Measurements from ENCODE around the gene DOCK6. TPM values are rescaled to one million over a fixed set of nuclear protein-coding genes. Genes with fewer than 3 reads are reported as not detected.

DOCK6 gene
- total and polyA plus RNA-seq, 10 of the 15 experiments (the other 5 are each of a cell fraction or from before 2014, with no cell fraction given) = 0.76 to 24.8 (median 4.7) TPM

DNA sequence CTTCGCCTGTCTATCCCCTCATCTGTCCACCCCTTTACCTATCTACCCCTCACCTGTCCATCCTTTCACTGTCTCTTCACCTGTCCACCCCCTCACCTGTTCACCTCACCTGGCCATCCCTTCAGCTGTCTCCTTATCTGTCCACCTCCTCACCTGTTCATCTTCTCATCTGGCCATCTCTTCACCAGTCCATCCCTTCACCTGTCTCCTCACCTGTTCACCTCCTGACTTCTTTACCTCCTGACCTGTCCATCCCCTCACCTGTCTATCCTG lies 51.7 kb downstream of the DOCK6 start (continued):
- TF ChIP-seq, protein P1, sequence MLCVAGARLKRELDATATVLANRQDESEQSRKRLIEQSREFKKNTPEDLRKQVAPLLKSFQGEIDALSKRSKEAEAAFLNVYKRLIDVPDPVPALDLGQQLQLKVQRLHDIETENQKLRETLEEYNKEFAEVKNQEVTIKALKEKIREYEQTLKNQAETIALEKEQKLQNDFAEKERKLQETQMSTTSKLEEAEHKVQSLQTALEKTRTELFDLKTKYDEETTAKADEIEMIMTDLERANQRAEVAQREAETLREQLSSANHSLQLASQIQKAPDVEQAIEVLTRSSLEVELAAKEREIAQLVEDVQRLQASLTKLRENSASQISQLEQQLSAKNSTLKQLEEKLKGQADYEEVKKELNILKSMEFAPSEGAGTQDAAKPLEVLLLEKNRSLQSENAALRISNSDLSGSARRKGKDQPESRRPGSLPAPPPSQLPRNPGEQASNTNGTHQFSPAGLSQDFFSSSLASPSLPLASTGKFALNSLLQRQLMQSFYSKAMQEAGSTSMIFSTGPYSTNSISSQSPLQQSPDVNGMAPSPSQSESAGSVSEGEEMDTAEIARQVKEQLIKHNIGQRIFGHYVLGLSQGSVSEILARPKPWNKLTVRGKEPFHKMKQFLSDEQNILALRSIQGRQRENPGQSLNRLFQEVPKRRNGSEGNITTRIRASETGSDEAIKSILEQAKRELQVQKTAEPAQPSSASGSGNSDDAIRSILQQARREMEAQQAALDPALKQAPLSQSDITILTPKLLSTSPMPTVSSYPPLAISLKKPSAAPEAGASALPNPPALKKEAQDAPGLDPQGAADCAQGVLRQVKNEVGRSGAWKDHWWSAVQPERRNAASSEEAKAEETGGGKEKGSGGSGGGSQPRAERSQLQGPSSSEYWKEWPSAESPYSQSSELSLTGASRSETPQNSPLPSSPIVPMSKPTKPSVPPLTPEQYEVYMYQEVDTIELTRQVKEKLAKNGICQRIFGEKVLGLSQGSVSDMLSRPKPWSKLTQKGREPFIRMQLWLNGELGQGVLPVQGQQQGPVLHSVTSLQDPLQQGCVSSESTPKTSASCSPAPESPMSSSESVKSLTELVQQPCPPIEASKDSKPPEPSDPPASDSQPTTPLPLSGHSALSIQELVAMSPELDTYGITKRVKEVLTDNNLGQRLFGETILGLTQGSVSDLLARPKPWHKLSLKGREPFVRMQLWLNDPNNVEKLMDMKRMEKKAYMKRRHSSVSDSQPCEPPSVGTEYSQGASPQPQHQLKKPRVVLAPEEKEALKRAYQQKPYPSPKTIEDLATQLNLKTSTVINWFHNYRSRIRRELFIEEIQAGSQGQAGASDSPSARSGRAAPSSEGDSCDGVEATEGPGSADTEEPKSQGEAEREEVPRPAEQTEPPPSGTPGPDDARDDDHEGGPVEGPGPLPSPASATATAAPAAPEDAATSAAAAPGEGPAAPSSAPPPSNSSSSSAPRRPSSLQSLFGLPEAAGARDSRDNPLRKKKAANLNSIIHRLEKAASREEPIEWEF (IDR thresholded peaks at IDR 0.05; ENCODE audit: insufficient replicate concordance, low read depth, low read length) = no peak
- no peak for TF ChIP-seq EP300 (IDR thresholded peaks at IDR 0.05; ENCODE audit: borderline replicate concordance in 1 of 2, control insufficient read depth in 1 of 2, low read depth in 2 of 2, low read length in 2 of 2)

DNA sequence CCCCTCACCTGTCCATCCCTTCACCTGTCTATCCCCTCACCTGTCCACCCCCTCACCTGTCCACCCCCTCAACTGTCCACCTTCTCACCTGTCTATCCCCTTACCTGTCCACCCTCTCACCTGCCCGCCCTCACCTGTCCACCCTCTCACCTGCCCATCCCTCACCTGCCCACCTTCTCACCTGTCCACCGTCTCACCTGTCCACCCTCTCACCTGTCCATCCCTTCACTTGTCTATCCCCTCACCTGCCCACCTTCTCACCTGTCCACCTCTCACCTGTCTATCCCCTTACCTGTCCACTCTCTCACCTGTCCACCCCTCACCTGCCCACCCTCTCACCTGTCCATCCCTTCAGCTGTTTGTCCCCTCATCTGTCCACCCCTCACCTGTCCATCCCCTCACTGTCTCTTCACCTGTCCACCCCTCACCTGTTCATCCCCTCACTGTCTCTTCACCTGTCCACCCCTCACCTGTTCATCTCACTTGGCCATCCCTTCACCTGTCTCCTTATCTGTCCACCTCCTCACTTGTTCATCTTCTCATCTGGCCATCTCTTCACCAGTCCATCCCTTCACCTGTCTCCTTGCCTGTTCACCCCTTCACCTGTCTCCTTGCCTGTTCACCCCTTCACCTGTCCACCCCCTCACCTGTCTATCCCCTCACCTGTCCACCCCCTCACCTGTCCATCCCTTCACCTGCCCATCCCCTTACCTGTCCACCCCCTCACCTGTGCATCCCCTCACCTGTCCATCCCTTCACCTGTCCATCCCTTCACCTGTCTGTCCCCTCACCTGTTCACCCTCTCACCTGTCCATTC lies 52.3 kb downstream of the DOCK6 start:
- H3K4me1 ChIP-seq (ENCODE audit: control insufficient read depth, insufficient read depth, low read length) = peaks cover 6% of the 10 kb centered on the region
- FAIRE-seq = no peak
- 100% methylated on average over 1 of the region's 2 CpGs for WGBS (ENCODE audit: insufficient coverage, insufficient replicate concordance, low lambda C conversion rate, missing lambda C conversion rate)
- BruUV-seq (replicated peaks) = no TSS peak
- no peaks in the 10 kb centered on the region for H3K36me3 ChIP-seq (ENCODE audit: control insufficient read depth in 2 of 2, insufficient read depth in 2 of 2, low read length in 1 of 2)
- H3K79me2 ChIP-seq (ENCODE audit: control insufficient read depth, insufficient read depth, low read length) = no peaks in the 10 kb centered on the region
- no peaks in the 10 kb centered on the region; the same call in 2 of the 3 replicates for H3K9me3 ChIP-seq (replicated peaks; ENCODE audit: control insufficient read depth, insufficient read depth, low read length)
- ChIA-PET CTCF (interaction anchor here (0.6 kb wide), 1 partner anchor 273 kb away, joined by 3 read pairs; no protein-coding TSS in a partner anchor), SMC1A (ENCODE audit: uncharacterized antibody, unreplicated experiment) (no interaction called here), POLR2A (no interaction called here), RAD21 (ENCODE audit: unreplicated experiment) (no interaction called here)
- H3K27ac ChIP-seq (ENCODE audit: control insufficient read depth, insufficient read depth) = no peak overlapping the region
- no peaks in the 10 kb centered on the region for H4K20me1 ChIP-seq (ENCODE audit: control insufficient read depth, insufficient read depth)
- H2AFZ ChIP-seq (ENCODE audit: control insufficient read depth, low read depth, low read length) = no peak overlapping the region
- no peak for DNase-seq (ENCODE audit: low read depth, low spot score)
- ATAC-seq = no peak
- H3K9ac ChIP-seq (ENCODE audit: control insufficient read depth, insufficient read depth, low read length) = no peak overlapping the region
- no peak overlapping the region for H3K4me2 ChIP-seq (ENCODE audit: control insufficient read depth, insufficient read depth)
- in situ Hi-C loops (cut with MboI) (no loop called here), intact Hi-C loops (cut with micrococcal nuclease; ENCODE audit: unreplicated experiment) (no loop called here)
- H3K4me3 ChIP-seq = no peak overlapping the region
- TF ChIP-seq POU2F2 (IDR thresholded peaks at IDR 0.05; ENCODE audit: borderline replicate concordance, low read depth, low read length) (no peak), NBN (IDR thresholded peaks at IDR 0.05) (0 out of 2 replicates have a peak, but pooled peaks have one; percentile 35), ZSCAN29 (IDR thresholded peaks at IDR 0.05) (no peak), CBFB (IDR thresholded peaks at IDR 0.05; ENCODE audit: low read depth) (no peak), ZNF217 (IDR thresholded peaks at IDR 0.05) (0 out of 2 replicates have a peak, but pooled peaks have one; percentile 31), GATAD2B (conservative IDR thresholded peaks at IDR 0.05; ENCODE audit: low read depth) (no peak)
- no peaks in the 10 kb centered on the region for H3K27me3 ChIP-seq (replicated peaks in 1 of 2; ENCODE audit: control insufficient read depth in 2 of 2, insufficient read depth in 2 of 2, low read length in 1 of 2)
